Epithelial cell of prostate (primary cell): ENCODE results near the gene ABCF2.
A peak's percentile ranks its signal among the peaks of the same experiment; 100 is the strongest.

Source experiments
- DNase-seq: peaks from one replicate; pipeline ENCODE4 v3.0.0-alpha.2; 2011; ENCODE audit warnings: low read depth, low spot score
- H3K27ac ChIP-seq: fragments of 450-650 bp; 2 replicates; pipeline ENCODE4 v1.5.1; 2017; ENCODE audit warnings: mild to moderate bottlenecking

The ABCF2 gene

GRCh38 chr7:151228024-151228866 lies 1.2 kb upstream of the ABCF2 start:
- peak overlapping the region; percentile 67 for H3K27ac ChIP-seq
- no peak for DNase-seq

DNA sequence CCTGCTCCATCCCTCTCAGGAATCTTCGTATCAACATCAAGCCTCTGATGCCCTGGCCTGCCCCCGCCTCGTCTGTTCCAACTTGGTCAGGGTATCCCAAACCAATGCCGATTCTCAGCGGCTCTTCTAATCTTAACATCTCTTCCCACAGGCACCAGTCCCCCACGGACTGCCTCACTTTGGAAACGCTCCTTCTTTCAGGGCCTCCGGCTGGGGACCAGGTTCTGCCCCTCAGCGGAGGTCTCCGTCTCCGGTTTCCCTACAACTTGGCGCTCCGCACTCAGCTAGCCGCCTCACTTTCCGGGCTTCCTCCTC lies 488 bp downstream of the ABCF2 start:
- no peak for DNase-seq
- H3K27ac ChIP-seq = peak overlapping the region; percentile 67

- DNase-seq = no peak
- no peak overlapping the region for H3K27ac ChIP-seq
Observed at GRCh38 chr7:151225948-151226510, 976 bp downstream of the ABCF2 start.

GRCh38 chr7:151223728-151224127 lies 3.3 kb downstream of the ABCF2 start:
- DNase-seq = no peak
- no peak overlapping the region for H3K27ac ChIP-seq

GRCh38 chr7:151218170-151218569 lies 8.8 kb downstream of the ABCF2 start:
- no peak for DNase-seq
- no peak overlapping the region for H3K27ac ChIP-seq

- H3K27ac ChIP-seq = no peak overlapping the region
- no peak for DNase-seq
Observed at GRCh38 chr7:151215396-151215795, 11.6 kb downstream of the ABCF2 start.

- no peak for DNase-seq
- H3K27ac ChIP-seq = no peak overlapping the region
Observed at GRCh38 chr7:151213826-151214225, 13.2 kb downstream of the ABCF2 start.

- no peak for DNase-seq
- H3K27ac ChIP-seq = peak overlapping the region; percentile 5
Observed at GRCh38 chr7:151212626-151213025, 14.4 kb downstream of the ABCF2 start.

- no peak for DNase-seq
- H3K27ac ChIP-seq = no peak overlapping the region
Observed at GRCh38 chr7:151211155-151211772, 15.7 kb downstream of the ABCF2 start.

- H3K27ac ChIP-seq = no peak within 1 kb of the TSS
- DNase-seq = no peak
Observed at GRCh38 chr7:151210087-151210854, 16.7 kb downstream of the ABCF2 start, which contains the start of gene H2BK1. Gene H2BK1, minus strand, starts transcription at chr7:151210488. Its CDS starts 170 bp downstream, at chr7:151210318.

- DNase-seq = no peak
- H3K27ac ChIP-seq = no peak overlapping the region
Observed at GRCh38 chr7:151209588-151209987, 17.4 kb downstream of the ABCF2 start.

- no peak overlapping the region for H3K27ac ChIP-seq
- no peak for DNase-seq
Observed at GRCh38 chr7:151208253-151208862, 18.6 kb downstream of the ABCF2 start.

- no peak for DNase-seq
- no peak overlapping the region for H3K27ac ChIP-seq
Observed at GRCh38 chr7:151207804-151208203, 19.2 kb downstream of the ABCF2 start.

- H3K27ac ChIP-seq = no peak overlapping the region
Observed at GRCh38 chr7:151207315-151207714, 19.7 kb downstream of the ABCF2 start.

DNA sequence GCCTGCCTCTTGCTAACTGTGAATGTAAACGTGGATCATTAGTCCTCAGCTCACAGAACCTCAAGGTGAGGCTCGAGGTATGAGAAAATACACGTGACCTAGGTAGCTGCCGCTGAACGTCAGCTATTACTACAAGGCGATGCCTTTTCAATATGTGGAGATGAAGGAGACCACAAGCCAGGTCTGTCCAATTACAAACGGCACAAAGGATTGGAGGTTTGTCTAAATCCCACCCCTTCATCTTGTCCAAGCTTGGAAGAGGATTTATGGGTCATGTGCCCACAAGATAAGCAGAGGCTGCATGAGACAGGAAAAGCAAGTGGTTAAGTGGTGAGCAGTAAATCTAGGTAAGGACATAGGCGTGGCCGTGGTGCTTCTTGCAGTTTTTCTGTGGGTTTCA lies 20.1 kb downstream of the ABCF2 start:
- DNase-seq = no peak
- no peak overlapping the region for H3K27ac ChIP-seq

More at GRCh38 chr7:151207315-151207714, 19.7 kb downstream of the ABCF2 start:
- DNase-seq = no peak

DNA sequence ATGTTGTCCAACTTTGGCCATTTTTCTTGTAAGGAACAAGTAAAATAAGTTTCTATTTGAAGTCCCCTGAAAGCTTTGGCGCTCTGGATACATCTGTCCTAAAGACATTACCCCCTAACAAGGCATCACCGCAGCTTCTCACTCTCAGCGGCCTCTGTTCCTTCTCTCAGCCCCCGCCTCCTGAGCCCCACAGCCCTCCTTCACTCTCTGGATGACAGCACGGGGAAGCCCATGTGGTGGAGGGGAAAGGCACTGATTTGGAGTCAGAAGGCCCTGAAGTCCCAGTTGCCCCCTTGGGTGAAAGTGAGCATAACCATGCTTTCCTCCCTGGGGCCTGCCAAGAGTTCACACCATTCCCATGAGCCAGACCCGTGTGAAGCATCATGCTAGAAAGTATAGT lies 21.3 kb downstream of the ABCF2 start:
- DNase-seq = no peak
- no peak overlapping the region for H3K27ac ChIP-seq

DNA sequence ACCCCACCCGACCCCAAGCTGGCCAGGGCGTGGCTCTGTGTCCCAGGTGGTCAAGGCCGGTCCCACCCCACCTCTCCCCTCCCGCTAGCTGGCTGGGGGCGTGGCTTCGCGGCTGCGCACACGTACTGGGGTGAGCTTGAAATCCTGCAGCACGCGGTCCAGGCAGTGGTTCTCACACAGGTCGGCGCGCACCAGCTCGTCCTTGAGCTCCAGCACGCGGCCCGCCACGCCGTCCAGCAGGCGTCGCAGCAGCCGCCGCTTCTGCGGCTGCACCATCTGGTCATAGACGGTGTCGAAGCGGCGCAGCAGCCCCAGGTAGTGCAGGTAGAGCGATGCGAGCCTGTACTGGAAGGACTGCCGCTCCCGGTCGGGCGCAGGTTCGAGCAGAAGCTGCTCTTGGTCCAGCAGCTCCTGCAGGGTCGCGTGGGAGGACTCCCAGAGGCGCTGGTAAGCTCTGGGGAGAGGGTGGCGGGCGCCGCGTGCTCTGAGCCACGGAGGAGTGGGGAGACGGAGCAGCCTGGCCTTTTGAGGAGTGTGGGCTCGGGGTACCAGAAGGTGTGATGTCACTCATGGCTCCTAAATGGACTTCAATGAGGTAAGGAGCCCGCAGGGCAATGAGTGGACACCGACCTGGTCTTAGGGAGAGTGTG lies 22.5 kb downstream of the ABCF2 start:
- no peak overlapping the region for H3K27ac ChIP-seq
- no peak for DNase-seq

DNA sequence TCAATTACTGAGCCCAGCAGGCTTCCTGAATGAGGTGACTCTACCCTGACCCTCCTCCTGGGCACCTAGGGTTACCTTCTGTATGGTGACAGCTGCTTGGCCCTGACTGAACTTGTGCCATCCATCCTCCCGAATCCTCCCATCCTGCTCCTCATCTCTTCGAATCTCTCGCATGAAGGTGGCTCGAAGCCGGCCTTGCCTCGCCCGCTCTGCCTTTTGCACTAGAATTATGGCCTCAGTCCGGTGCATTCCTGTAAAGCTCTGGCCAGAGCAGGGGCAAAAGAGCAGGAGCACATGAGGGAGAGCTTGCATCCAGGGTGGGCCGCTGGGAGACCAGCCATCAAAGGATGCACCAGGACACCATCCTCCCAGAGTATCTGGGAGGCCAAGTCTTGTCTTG lies 24.2 kb downstream of the ABCF2 start:
- H3K27ac ChIP-seq = no peak overlapping the region
- no peak for DNase-seq

- H3K27ac ChIP-seq = no peak overlapping the region
- DNase-seq = no peak
Observed at GRCh38 chr7:151201751-151202150, 25.3 kb downstream of the ABCF2 start.

GRCh38 chr7:151201344-151201743 lies 25.7 kb downstream of the ABCF2 start:
- DNase-seq = no peak
- no peak overlapping the region for H3K27ac ChIP-seq
